ENCODE data around the gene BCLAF3.

The BCLAF3 gene

DNA sequence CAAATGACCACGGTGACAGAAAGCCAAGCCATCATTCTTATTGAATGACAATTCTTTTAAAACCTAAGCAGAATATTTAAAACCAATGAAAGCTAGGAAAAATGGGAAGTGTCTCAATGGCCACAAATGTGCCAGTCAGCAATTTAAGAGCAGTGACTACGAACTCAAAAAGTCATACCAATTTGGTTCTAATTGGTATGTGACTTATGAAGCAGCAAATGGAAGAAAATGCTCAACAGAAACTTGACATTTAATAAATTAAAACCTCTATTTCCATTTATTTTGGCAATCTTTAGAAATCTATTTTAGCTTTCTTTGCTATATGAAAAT lies 25.7 kb upstream of the BCLAF3 start:
- no peaks in the 10 kb centered on the region for H3K79me2 ChIP-seq (ENCODE audit: insufficient read depth, low read depth)
- H3K9ac ChIP-seq = no peak overlapping the region
- no peak overlapping the region for H3K27ac ChIP-seq
- no peaks in the 10 kb centered on the region for H3K27me3 ChIP-seq (ENCODE audit: insufficient read depth, low read depth)
- no peaks in the 10 kb centered on the region for H4K20me1 ChIP-seq (ENCODE audit: insufficient read depth)
- TF ChIP-seq, protein P1, sequence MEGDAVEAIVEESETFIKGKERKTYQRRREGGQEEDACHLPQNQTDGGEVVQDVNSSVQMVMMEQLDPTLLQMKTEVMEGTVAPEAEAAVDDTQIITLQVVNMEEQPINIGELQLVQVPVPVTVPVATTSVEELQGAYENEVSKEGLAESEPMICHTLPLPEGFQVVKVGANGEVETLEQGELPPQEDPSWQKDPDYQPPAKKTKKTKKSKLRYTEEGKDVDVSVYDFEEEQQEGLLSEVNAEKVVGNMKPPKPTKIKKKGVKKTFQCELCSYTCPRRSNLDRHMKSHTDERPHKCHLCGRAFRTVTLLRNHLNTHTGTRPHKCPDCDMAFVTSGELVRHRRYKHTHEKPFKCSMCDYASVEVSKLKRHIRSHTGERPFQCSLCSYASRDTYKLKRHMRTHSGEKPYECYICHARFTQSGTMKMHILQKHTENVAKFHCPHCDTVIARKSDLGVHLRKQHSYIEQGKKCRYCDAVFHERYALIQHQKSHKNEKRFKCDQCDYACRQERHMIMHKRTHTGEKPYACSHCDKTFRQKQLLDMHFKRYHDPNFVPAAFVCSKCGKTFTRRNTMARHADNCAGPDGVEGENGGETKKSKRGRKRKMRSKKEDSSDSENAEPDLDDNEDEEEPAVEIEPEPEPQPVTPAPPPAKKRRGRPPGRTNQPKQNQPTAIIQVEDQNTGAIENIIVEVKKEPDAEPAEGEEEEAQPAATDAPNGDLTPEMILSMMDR (conservative IDR thresholded peaks at IDR 0.05; ENCODE audit: low read depth, low read length) = no peak
- H3K4me3 ChIP-seq (IDR thresholded peaks at IDR 0.05; ENCODE audit: insufficient read depth, low read depth, low read length) = no peak overlapping the region
- H3K4me1 ChIP-seq (ENCODE audit: low read depth, poor library complexity, severe bottlenecking) = no peaks in the 10 kb centered on the region
- H3K4me2 ChIP-seq = no peak overlapping the region
- no peaks in the 10 kb centered on the region for H3K36me3 ChIP-seq (ENCODE audit: insufficient read depth)
- H2AFZ ChIP-seq (ENCODE audit: low read depth) = no peak overlapping the region

DNA sequence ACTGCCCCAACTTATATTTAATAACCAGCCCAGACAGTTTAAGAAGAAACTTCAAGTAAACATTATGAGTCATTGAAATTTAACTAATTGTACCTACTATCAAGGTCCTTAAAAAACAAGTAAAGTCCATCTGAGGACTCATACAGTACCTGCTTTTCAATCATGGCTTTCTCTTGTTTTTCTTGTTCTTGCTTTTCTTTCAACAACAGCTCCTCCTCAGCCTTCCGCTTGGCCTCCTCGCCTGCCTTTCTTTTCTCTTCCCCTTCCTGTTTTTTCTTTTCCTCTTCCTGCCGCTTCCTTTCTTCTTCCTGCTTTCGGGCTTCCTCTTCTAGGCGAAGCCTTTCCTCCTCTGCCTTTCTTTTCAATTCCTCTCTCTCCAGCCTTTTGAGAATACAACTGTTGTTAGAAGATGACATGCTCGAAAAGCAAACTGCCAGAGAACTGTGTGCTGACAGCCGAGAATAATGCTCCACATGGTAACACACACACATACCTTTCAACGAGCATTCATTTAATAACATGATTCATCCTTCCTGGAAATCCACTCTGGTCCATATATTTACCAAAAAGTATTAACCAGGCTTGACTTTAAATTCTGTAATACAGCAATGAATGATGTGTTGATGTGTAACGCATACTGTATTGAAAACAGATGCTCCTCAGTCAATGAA lies 25.2 kb upstream of the BCLAF3 start:
- H3K9ac ChIP-seq = no peak overlapping the region
- no peaks in the 10 kb centered on the region for H3K36me3 ChIP-seq (ENCODE audit: insufficient read depth)
- H3K4me1 ChIP-seq (ENCODE audit: low read depth, poor library complexity, severe bottlenecking) = no peaks in the 10 kb centered on the region
- no peak overlapping the region for H3K4me2 ChIP-seq
- H3K27ac ChIP-seq = no peak overlapping the region
- TF ChIP-seq, protein P1 (conservative IDR thresholded peaks at IDR 0.05; ENCODE audit: low read depth, low read length) = no peak
- no peaks in the 10 kb centered on the region for H3K27me3 ChIP-seq (ENCODE audit: insufficient read depth, low read depth)
- no peak overlapping the region for H3K4me3 ChIP-seq (IDR thresholded peaks at IDR 0.05; ENCODE audit: insufficient read depth, low read depth, low read length)
- H4K20me1 ChIP-seq (ENCODE audit: insufficient read depth) = no peaks in the 10 kb centered on the region
- H3K79me2 ChIP-seq (ENCODE audit: insufficient read depth, low read depth) = no peaks in the 10 kb centered on the region
- H2AFZ ChIP-seq (ENCODE audit: low read depth) = no peak overlapping the region

DNA sequence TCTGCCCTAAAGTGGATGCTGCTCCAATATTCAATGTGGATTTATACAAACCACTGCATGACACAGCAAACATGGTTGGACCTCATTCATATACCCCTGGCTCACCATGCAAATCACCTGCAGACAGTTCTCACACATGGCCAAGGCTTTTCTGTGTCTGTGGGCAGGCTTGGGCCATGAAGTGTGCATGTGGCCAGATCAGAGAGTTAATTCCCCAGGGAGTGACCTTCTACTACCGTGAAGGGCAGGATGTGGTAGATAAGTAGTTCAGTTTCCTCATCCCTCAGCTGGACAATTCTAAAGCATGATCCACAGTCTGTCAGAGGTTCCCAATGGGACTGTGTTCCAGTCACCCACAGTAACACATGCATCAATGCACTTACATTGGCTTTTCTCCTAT lies 24.6 kb upstream of the BCLAF3 start:
- H3K79me2 ChIP-seq (ENCODE audit: insufficient read depth, low read depth) = no peaks in the 10 kb centered on the region
- no peaks in the 10 kb centered on the region for H3K4me1 ChIP-seq (ENCODE audit: low read depth, poor library complexity, severe bottlenecking)
- H4K20me1 ChIP-seq (ENCODE audit: insufficient read depth) = no peaks in the 10 kb centered on the region
- no peak overlapping the region for H3K4me2 ChIP-seq
- H3K36me3 ChIP-seq (ENCODE audit: insufficient read depth) = no peaks in the 10 kb centered on the region
- H2AFZ ChIP-seq (ENCODE audit: low read depth) = no peak overlapping the region
- H3K9ac ChIP-seq = no peak overlapping the region
- H3K4me3 ChIP-seq (IDR thresholded peaks at IDR 0.05; ENCODE audit: insufficient read depth, low read depth, low read length) = no peak overlapping the region
- no peaks in the 10 kb centered on the region for H3K27me3 ChIP-seq (ENCODE audit: insufficient read depth, low read depth)
- TF ChIP-seq, protein P1 (conservative IDR thresholded peaks at IDR 0.05; ENCODE audit: low read depth, low read length) = no peak
- no peak overlapping the region for H3K27ac ChIP-seq

DNA sequence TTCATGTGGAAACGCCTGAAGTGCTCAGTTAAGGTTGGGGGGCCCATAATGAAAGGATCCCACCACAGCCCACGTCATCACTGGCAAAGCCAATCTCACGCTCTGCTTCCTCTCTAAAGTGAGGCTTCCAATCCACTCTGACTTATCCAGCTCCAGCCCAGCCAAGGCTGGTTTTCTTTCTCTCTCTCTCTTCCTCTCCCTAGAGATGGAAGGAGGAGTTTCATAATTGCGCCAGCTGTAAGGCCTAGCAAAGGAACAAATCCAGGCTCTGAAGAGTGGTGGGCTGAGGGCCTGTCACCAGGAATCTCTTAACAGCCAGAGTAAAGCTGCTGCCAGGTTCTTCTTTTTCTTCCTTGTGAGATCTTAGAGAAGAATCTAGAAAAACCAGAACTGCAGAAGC lies 20.7 kb upstream of the BCLAF3 start:
- Histone ChIP-seq H3K4me1 (ENCODE audit: low read depth, poor library complexity, severe bottlenecking) (no peaks in the 10 kb centered on the region), H3K27me3 (ENCODE audit: insufficient read depth, low read depth) (no peaks in the 10 kb centered on the region), H3K27ac (no peak overlapping the region), H3K4me3 (IDR thresholded peaks at IDR 0.05; ENCODE audit: insufficient read depth, low read depth, low read length) (no peak overlapping the region), H3K79me2 (ENCODE audit: insufficient read depth, low read depth) (no peaks in the 10 kb centered on the region), H3K9ac (no peak overlapping the region), H2AFZ (ENCODE audit: low read depth) (no peak overlapping the region), H4K20me1 (ENCODE audit: insufficient read depth) (no peaks in the 10 kb centered on the region), H3K36me3 (ENCODE audit: insufficient read depth) (no peaks in the 10 kb centered on the region), H3K4me2 (no peak overlapping the region)
- TF ChIP-seq, protein P1 (conservative IDR thresholded peaks at IDR 0.05; ENCODE audit: low read depth, low read length) = no peak

Data from KMS-11 (cell line).